ENCODE results near the gene KCNIP1. TPM values are rescaled to one million over a fixed set of nuclear protein-coding genes. Genes with fewer than 3 reads are reported as not detected.
"Not testable (repeated sequence)": the region's sequence is repeated elsewhere in the genome, so short reads cannot be mapped to it uniquely, and the experiment has no call there.

The KCNIP1 gene
- total RNA-seq, 4 donors from 2014 or later = 4.8 to 9.2 (median 7.3) TPM; not detected in 1

- no peaks in the 10 kb centered on the region for H3K36me3 ChIP-seq
- H3K27ac ChIP-seq = no peak overlapping the region
- TF ChIP-seq POLR2A (IDR thresholded peaks at IDR 0.05) (no peak), EP300 (IDR thresholded peaks at IDR 0.05) (no peak), CTCF (IDR thresholded peaks at IDR 0.05) (no peak)
- 76 to 81% methylated on average over 7 of the region's 7 CpGs for WGBS, 2 donors
- peaks cover 0 to 8% of the 10 kb centered on the region in 2 donors for H3K27me3 ChIP-seq
- H3K4me3 ChIP-seq = no peak overlapping the region
- peaks cover 0 to 24% (median 0%) of the 10 kb centered on the region in 4 donors for H3K4me1 ChIP-seq
- no peaks in the 10 kb centered on the region for H3K9me3 ChIP-seq
- no peak for DNase-seq (ENCODE audit: low spot score in 2 of 2)
Observed at GRCh38 chr5:170749911-170750431, 246.2 kb downstream of the KCNIP1 start.

- Histone ChIP-seq H3K36me3 (no peaks in the 10 kb centered on the region), H3K27ac (no peak overlapping the region), H3K27me3 (no peaks in the 10 kb centered on the region), H3K4me3 (no peak overlapping the region), H3K9me3 (no peaks in the 10 kb centered on the region), H3K4me1 (peaks cover 0 to 21% (median 2%) of the 10 kb centered on the region in 4 donors)
- 83 to 87% methylated on average over 6 of the region's 6 CpGs for WGBS, 2 donors
- TF ChIP-seq CTCF (IDR thresholded peaks at IDR 0.05) (no peak), POLR2A (IDR thresholded peaks at IDR 0.05) (no peak), EP300 (IDR thresholded peaks at IDR 0.05) (no peak)
- no peak for DNase-seq (ENCODE audit: low spot score in 2 of 2)
Observed at GRCh38 chr5:170750791-170751190, 247.0 kb downstream of the KCNIP1 start.

- H3K4me1 ChIP-seq = peaks cover 0 to 21% (median 2%) of the 10 kb centered on the region in 4 donors
- no peak overlapping the region for H3K27ac ChIP-seq
- no peaks in the 10 kb centered on the region for H3K9me3 ChIP-seq
- H3K27me3 ChIP-seq = no peaks in the 10 kb centered on the region
- DNase-seq (ENCODE audit: low spot score in 2 of 2) = no peak
- 54 to 56% methylated on average over 11 of the region's 11 CpGs for WGBS, 2 donors
- H3K36me3 ChIP-seq = no peaks in the 10 kb centered on the region
- TF ChIP-seq CTCF (IDR thresholded peaks at IDR 0.05) (no peak), EP300 (IDR thresholded peaks at IDR 0.05) (no peak), POLR2A (IDR thresholded peaks at IDR 0.05) (no peak)
- no peak overlapping the region for H3K4me3 ChIP-seq
Observed at GRCh38 chr5:170751631-170752030, 247.8 kb downstream of the KCNIP1 start.

- Histone ChIP-seq H3K9me3 (no peaks in the 10 kb centered on the region), H3K36me3 (no peaks in the 10 kb centered on the region), H3K4me3 (no peak overlapping the region), H3K27ac (no peak overlapping the region), H3K27me3 (no peaks in the 10 kb centered on the region), H3K4me1 (peaks cover 0 to 30% (median 2%) of the 10 kb centered on the region in 4 donors)
- TF ChIP-seq CTCF (IDR thresholded peaks at IDR 0.05) = no peak
- no peak for TF ChIP-seq EP300 (IDR thresholded peaks at IDR 0.05)
- no peak for TF ChIP-seq POLR2A (IDR thresholded peaks at IDR 0.05)
- WGBS, 2 donors = 50 to 57% methylated on average over 8 to 10 of the region's 10 CpGs
- DNase-seq (ENCODE audit: low spot score in 2 of 2) = no peak
Observed at GRCh38 chr5:170752257-170753215, 248.7 kb downstream of the KCNIP1 start.

- no peak for DNase-seq (ENCODE audit: low spot score in 2 of 2)
- H3K4me1 ChIP-seq = peaks cover 0 to 35% (median 2%) of the 10 kb centered on the region in 4 donors
- no peak overlapping the region for H3K4me3 ChIP-seq
- no peaks in the 10 kb centered on the region for H3K27me3 ChIP-seq
- no peaks in the 10 kb centered on the region for H3K36me3 ChIP-seq
- H3K9me3 ChIP-seq = no peaks in the 10 kb centered on the region
- no peak overlapping the region for H3K27ac ChIP-seq
- TF ChIP-seq POLR2A (IDR thresholded peaks at IDR 0.05) = no peak
- TF ChIP-seq EP300 (IDR thresholded peaks at IDR 0.05) = no peak
- TF ChIP-seq CTCF (IDR thresholded peaks at IDR 0.05) = no peak
Observed at GRCh38 chr5:170753311-170753710, 249.5 kb downstream of the KCNIP1 start.

- not testable (repeated sequence) for DNase-seq (ENCODE audit: low spot score in 2 of 2); H3K27ac ChIP-seq; H3K36me3 ChIP-seq; H3K27me3 ChIP-seq; H3K4me3 ChIP-seq; H3K9me3 ChIP-seq
- peaks cover 0 to 35% (median 2%) of the 10 kb centered on the region in 4 donors for H3K4me1 ChIP-seq
- 86 to 90% methylated on average over 2 of the region's 2 CpGs for WGBS, 2 donors
Observed at GRCh38 chr5:170754508-170754907, 250.7 kb downstream of the KCNIP1 start.

Data from tibial nerve (tissue), 4 donors.